ENCODE data around the gene EPHA8. TPM values are rescaled to one million over a fixed set of nuclear protein-coding genes. Genes with fewer than 3 reads are reported as not detected.

Gene EPHA8
- total RNA-seq, 3 donors from 2014 or later (not counting 1 experiment from before 2014, with no cell fraction given), result not detected

DNA sequence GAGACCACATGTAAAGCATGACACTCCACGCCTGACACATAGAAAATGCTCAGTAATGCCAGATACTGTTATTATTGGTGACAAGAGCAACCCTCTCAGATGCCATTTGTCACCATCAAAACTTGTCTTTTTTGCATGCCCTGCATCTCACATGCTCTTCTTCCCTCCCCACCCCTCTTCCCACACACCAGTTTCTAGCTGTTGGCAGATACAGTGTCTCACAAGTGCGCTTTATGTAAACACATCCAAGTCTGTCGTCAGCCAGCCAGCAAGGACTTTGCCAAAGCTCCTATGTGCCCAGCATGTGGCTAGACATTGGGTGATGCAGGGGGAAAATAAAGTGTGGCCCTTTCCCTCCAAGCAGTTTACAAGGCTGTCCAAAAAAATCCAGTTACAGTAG, 44.9 kb upstream of the EPHA8 start:
- WGBS (ENCODE audit: insufficient coverage), result 98% methylated on average over 3 of the region's 3 CpGs
- Histone ChIP-seq H3K4me3 (ENCODE audit: low read length) (no peak overlapping the region), H3K27ac (ENCODE audit: low read length) (no peak overlapping the region), H3K4me1 (ENCODE audit: control insufficient read depth, insufficient read depth, low read length) (no peaks in the 10 kb centered on the region), H3K36me3 (ENCODE audit: control insufficient read depth, insufficient read depth, low read length) (peaks cover 91% of the 10 kb centered on the region), H3K9me3 (ENCODE audit: control insufficient read depth, insufficient read depth, low read length) (no peaks in the 10 kb centered on the region), H3K27me3 (ENCODE audit: control insufficient read depth, insufficient read depth, low read length) (no peaks in the 10 kb centered on the region)
- Mint-ChIP-seq H3K36me3 (peaks cover 41% of the 10 kb centered on the region), H3K27ac (no peak overlapping the region), H3K4me1 (no peaks in the 10 kb centered on the region), H3K27me3 (ENCODE audit: low read depth in 2 of 2) (no peaks in the 10 kb centered on the region), H3K4me3 (no peak overlapping the region), H3K9me3 (no peaks in the 10 kb centered on the region)
- TF ChIP-seq, protein P1, sequence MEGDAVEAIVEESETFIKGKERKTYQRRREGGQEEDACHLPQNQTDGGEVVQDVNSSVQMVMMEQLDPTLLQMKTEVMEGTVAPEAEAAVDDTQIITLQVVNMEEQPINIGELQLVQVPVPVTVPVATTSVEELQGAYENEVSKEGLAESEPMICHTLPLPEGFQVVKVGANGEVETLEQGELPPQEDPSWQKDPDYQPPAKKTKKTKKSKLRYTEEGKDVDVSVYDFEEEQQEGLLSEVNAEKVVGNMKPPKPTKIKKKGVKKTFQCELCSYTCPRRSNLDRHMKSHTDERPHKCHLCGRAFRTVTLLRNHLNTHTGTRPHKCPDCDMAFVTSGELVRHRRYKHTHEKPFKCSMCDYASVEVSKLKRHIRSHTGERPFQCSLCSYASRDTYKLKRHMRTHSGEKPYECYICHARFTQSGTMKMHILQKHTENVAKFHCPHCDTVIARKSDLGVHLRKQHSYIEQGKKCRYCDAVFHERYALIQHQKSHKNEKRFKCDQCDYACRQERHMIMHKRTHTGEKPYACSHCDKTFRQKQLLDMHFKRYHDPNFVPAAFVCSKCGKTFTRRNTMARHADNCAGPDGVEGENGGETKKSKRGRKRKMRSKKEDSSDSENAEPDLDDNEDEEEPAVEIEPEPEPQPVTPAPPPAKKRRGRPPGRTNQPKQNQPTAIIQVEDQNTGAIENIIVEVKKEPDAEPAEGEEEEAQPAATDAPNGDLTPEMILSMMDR (IDR thresholded peaks at IDR 0.05), result no peak
- intact Hi-C loops (cut with micrococcal nuclease), result no loop called here
- ATAC-seq, result no peak
- DNase-seq, result no peak

DNA sequence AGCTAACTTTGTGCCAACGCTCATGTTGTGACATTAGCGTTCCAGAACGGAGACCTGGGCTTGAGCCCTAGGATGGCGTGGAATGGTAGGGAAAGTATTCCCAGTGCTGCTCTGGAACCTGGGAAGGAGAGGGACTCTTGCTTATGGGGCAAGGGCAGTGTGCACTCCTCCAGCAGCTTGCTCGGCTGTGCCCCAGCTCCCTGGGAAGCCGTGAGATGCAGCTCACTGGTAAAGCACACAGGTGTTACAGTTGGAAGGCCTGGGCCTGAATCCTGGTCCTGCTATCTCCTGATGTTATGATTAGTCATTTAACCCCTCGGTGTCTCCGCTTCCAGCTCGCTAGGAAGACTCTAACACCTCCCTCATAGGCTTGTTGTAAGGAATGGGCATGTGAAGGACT, 42.4 kb upstream of the EPHA8 start:
- Mint-ChIP-seq H3K27ac (no peak overlapping the region), H3K36me3 (peaks cover 41% of the 10 kb centered on the region), H3K9me3 (no peaks in the 10 kb centered on the region), H3K4me3 (no peak overlapping the region), H3K27me3 (ENCODE audit: low read depth in 2 of 2) (no peaks in the 10 kb centered on the region), H3K4me1 (no peaks in the 10 kb centered on the region)
- TF ChIP-seq, protein P1 (IDR thresholded peaks at IDR 0.05), result no peak
- no peak overlapping the region for H3K27ac ChIP-seq (ENCODE audit: low read length)
- no peaks in the 10 kb centered on the region for H3K4me1 ChIP-seq (ENCODE audit: control insufficient read depth, insufficient read depth, low read length)
- DNase-seq (no peak), ATAC-seq (no peak)
- intact Hi-C loops (cut with micrococcal nuclease), result no loop called here
- H3K9me3 ChIP-seq (ENCODE audit: control insufficient read depth, insufficient read depth, low read length), result no peaks in the 10 kb centered on the region
- peaks cover 91% of the 10 kb centered on the region for H3K36me3 ChIP-seq (ENCODE audit: control insufficient read depth, insufficient read depth, low read length)
- no peak overlapping the region for H3K4me3 ChIP-seq (ENCODE audit: low read length)
- H3K27me3 ChIP-seq (ENCODE audit: control insufficient read depth, insufficient read depth, low read length), result no peaks in the 10 kb centered on the region
- 99% methylated on average over 9 of the region's 9 CpGs for WGBS (ENCODE audit: insufficient coverage)

DNA sequence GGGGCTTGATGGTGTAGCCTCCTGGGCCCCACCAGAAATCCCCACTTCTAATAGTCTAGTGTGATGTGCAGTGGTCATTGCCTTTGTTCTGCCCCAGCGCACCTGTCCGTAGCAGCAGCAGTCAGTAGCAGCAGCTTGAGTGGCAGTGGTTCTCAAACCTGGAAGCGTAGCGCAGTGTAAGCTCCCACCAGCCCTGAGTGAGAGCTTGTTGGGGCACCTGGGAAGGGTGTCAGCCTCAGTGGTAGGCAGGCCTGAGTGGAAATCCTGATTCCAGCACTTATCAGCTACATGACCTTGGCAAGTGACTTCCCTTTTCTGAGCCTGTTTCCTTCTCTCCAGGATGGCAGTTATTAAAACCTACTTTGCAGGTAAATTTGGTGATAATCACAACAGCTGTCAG, 41.6 kb upstream of the EPHA8 start:
- H3K27ac ChIP-seq (ENCODE audit: low read length), result no peak overlapping the region
- no peaks in the 10 kb centered on the region for H3K9me3 ChIP-seq (ENCODE audit: control insufficient read depth, insufficient read depth, low read length)
- DNase-seq (no peak), ATAC-seq (no peak)
- no peaks in the 10 kb centered on the region for H3K27me3 ChIP-seq (ENCODE audit: control insufficient read depth, insufficient read depth, low read length)
- 96% methylated on average over 4 of the region's 4 CpGs for WGBS (ENCODE audit: insufficient coverage)
- TF ChIP-seq, protein P1 (IDR thresholded peaks at IDR 0.05), result no peak
- Mint-ChIP-seq H3K4me1 (no peaks in the 10 kb centered on the region), H3K36me3 (peaks cover 41% of the 10 kb centered on the region), H3K4me3 (no peak overlapping the region), H3K27ac (no peak overlapping the region), H3K9me3 (no peaks in the 10 kb centered on the region), H3K27me3 (ENCODE audit: low read depth in 2 of 2) (no peaks in the 10 kb centered on the region)
- H3K4me1 ChIP-seq (ENCODE audit: control insufficient read depth, insufficient read depth, low read length), result no peaks in the 10 kb centered on the region
- intact Hi-C loops (cut with micrococcal nuclease), result no loop called here
- peaks cover 93% of the 10 kb centered on the region for H3K36me3 ChIP-seq (ENCODE audit: control insufficient read depth, insufficient read depth, low read length)
- no peak overlapping the region for H3K4me3 ChIP-seq (ENCODE audit: low read length)

DNA sequence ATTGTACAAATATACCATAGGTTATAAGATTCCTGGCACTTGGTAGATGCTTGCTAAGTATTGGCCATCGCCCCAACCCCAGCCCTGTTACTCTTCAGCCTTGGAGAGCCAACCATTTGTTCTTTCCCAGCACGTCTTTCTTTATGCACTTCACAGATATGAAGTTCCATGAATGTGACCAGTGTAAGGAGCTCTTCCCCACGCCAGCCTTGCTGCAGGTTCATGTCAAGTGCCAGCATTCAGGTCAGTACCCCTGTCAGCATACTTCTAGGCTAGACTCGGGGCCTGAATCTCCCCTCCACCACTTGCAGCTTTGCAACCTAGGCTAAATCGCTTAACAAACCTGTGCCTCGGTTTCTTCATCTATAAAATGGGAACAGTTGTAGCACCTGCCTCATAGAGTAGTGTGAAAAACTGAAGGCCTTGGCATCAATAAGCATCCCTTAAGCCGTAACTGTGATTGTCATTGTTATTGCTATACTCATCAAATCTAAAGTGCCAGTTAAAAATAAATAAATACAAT, 41.0 kb upstream of the EPHA8 start:
- H3K27me3 Mint-ChIP-seq (ENCODE audit: low read depth in 2 of 2), result no peaks in the 10 kb centered on the region
- Histone ChIP-seq H3K4me1 (ENCODE audit: control insufficient read depth, insufficient read depth, low read length) (no peaks in the 10 kb centered on the region), H3K4me3 (ENCODE audit: low read length) (no peak overlapping the region), H3K27ac (ENCODE audit: low read length) (no peak overlapping the region), H3K36me3 (ENCODE audit: control insufficient read depth, insufficient read depth, low read length) (peaks cover 90% of the 10 kb centered on the region), H3K27me3 (ENCODE audit: control insufficient read depth, insufficient read depth, low read length) (no peaks in the 10 kb centered on the region), H3K9me3 (ENCODE audit: control insufficient read depth, insufficient read depth, low read length) (no peaks in the 10 kb centered on the region)
- H3K36me3 Mint-ChIP-seq, result peaks cover 41% of the 10 kb centered on the region
- TF ChIP-seq, protein P1 (IDR thresholded peaks at IDR 0.05), result no peak
- no peak overlapping the region for H3K4me3 Mint-ChIP-seq
- H3K4me1 Mint-ChIP-seq, result no peaks in the 10 kb centered on the region
- H3K9me3 Mint-ChIP-seq, result no peaks in the 10 kb centered on the region
- intact Hi-C loops (cut with micrococcal nuclease), result no loop called here
- ATAC-seq (no peak), DNase-seq (no peak)
- 96% methylated on average over 5 of the region's 7 CpGs for WGBS (ENCODE audit: insufficient coverage)
- H3K27ac Mint-ChIP-seq, result no peak overlapping the region
